K562 (cell line): ENCODE data around the gene ANKRD13D. TPM values are rescaled to one million over a fixed set of nuclear protein-coding genes. Genes with fewer than 3 reads are reported as not detected.
A peak's percentile ranks its signal among the peaks of the same experiment; 100 is the strongest.

ENCODE experiments used
- HDGF ChIP-seq: fragments of 450-650 bp; IDR thresholded peaks from 2 replicates; pipeline ENCODE4 v1.6.1; 2016
- HMGN3 ChIP-seq: IDR thresholded peaks from 2 replicates; pipeline ENCODE4 v1.6.1; 2011; ENCODE audit warnings: borderline replicate concordance, low read depth, mild to moderate bottlenecking, mixed read lengths, low read length; ENCODE audit not compliant: insufficient read length; ENCODE audit errors: extremely low read depth
- POLR2G ChIP-seq: fragments of 200-400 bp; formaldehyde crosslinking; IDR thresholded peaks from 2 replicates; pipeline ENCODE4 v1.6.1; 2017; ENCODE audit warnings: low read depth, mild to moderate bottlenecking, antibody characterized with exemption, low read length, moderate library complexity
- RBFOX2 ChIP-seq: fragments of 200-400 bp; formaldehyde crosslinking; IDR thresholded peaks from 2 replicates; pipeline ENCODE4 v1.6.1; 2017; ENCODE audit warnings: low read depth, mild to moderate bottlenecking, low read length, moderate library complexity
- YY1 ChIP-seq, 3 experiments: IDR thresholded peaks; 2 replicates each; pipeline ENCODE4 v1.6.1; 2011; ENCODE audit warnings: low read length in 2 of 3, mild to moderate bottlenecking in 2 of 3, moderate library complexity in 2 of 3, borderline replicate concordance in 1 of 3, control low read depth in 1 of 3, low read depth in 1 of 3; ENCODE audit not compliant: insufficient read depth in 3 of 3, insufficient replicate concordance in 2 of 3, control insufficient read depth in 1 of 3, insufficient read length in 1 of 3; ENCODE audit errors: extremely low read depth in 1 of 3
- ZBTB26 ChIP-seq: fragments of 450-650 bp; formaldehyde crosslinking; IDR thresholded peaks from 2 replicates; pipeline ENCODE4 v1.4.0; 2022; ENCODE audit warnings: missing genetic modification characterization
- ZNF277 ChIP-seq: fragments of 250-450 bp; sonication (Bioruptor Pico); IDR thresholded peaks from 2 replicates; pipeline ENCODE4 v1.8.0; 2022; ENCODE audit warnings: inconsistent platforms, mild to moderate bottlenecking, moderate library complexity, borderline replicate concordance
- polyA plus RNA-seq, 8 experiments: library from polyadenylated mRNA; depleted of rRNA in 4 of 8; stranded (reverse) in 5 of 8; unstranded in 3 of 8; fragments of >200 nt; fragmentation: Nextera tagmentation in 2 of 8; fragmentation: Illumina TruSeq in 1 of 8; extraction: Ambion mirVana in 2 of 8; extraction: Trizol in 1 of 8; gene quantifications; 2 replicates each; pipeline versions ENCODE4 v1.2.1 to v1.2.3, GENCODE V29; 2011 to 2014; ENCODE audit warnings: inconsistent platforms in 1 of 8, missing spikeins in 1 of 8
- total RNA-seq, 7 experiments: library from RNA; depleted of rRNA in 6 of 7; stranded (reverse); fragments of >200 nt in 6 of 7; fragmentation: Illumina TruSeq in 2 of 7; extraction: Trizol in 2 of 7; gene quantifications; 2 replicates each; pipeline versions ENCODE4 v1.2.1 to v1.2.3, GENCODE V29; 2011 to 2021; ENCODE audit warnings: low replicate concordance in 1 of 7
- TF ChIP-seq, protein P1 (sequence below), 2 experiments: fragments of 450-650 bp in 1 of 2; sonication (generic) in 1 of 2; formaldehyde crosslinking in 1 of 2; IDR thresholded peaks; 2 replicates each; pipeline versions ENCODE4 v1.7.1 to v1.9.0; 2016 to 2022; ENCODE audit warnings: inconsistent platforms in 1 of 2, mild to moderate bottlenecking in 1 of 2, missing genetic modification reagents in 1 of 2
- TF ChIP-seq, protein P2 (sequence below): fragments of 450-650 bp; IDR thresholded peaks from 2 replicates; pipeline ENCODE4 v1.6.1; 2016; ENCODE audit warnings: antibody characterized with exemption

Gene ANKRD13D
- total and polyA plus RNA-seq, 9 of the 15 experiments (the other 6 are each of a cell fraction or from before 2014, with no cell fraction given) = 0.94 to 40.9 (median 22.4) TPM

DNA sequence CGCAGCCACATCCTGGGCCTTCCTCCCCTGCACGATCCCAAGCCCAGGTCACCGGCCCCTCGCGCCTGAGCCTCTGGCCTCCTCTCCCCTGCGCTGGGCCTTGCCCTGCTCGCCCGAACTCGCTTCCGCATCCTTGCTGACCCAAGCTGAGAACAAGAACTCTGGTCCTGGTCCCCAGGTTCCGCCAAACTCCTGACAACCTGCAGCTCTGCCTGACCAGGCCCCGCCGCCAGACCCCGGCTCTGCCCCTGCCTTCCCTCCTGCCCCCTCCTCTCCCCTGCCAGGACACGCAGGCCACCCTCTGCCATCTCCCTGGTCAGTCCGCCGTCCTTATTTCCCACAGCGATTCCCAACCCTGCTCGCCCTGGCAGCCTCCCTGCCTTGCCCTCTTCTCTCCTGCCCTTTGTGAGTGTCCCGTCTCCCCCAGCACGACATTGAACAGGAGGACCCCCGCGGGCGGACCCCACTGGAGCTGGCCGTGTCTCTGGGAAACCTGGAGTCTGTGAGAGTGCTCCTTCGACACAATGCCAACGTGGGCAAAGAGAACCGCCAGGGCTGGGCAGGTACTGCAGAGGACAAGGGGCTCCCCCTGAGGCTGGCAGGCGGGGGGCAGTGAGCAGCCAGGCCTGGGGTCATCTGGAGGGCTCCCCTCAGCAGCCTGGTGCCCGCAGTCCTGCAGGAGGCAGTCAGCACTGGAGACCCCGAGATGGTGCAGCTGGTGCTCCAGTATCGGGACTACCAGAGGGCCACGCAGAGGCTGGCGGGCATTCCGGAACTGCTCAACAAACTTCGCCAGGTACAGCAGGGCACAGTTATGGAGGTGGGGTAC is 762 bp downstream of the ANKRD13D start (continued):
- TF ChIP-seq, protein P1, sequence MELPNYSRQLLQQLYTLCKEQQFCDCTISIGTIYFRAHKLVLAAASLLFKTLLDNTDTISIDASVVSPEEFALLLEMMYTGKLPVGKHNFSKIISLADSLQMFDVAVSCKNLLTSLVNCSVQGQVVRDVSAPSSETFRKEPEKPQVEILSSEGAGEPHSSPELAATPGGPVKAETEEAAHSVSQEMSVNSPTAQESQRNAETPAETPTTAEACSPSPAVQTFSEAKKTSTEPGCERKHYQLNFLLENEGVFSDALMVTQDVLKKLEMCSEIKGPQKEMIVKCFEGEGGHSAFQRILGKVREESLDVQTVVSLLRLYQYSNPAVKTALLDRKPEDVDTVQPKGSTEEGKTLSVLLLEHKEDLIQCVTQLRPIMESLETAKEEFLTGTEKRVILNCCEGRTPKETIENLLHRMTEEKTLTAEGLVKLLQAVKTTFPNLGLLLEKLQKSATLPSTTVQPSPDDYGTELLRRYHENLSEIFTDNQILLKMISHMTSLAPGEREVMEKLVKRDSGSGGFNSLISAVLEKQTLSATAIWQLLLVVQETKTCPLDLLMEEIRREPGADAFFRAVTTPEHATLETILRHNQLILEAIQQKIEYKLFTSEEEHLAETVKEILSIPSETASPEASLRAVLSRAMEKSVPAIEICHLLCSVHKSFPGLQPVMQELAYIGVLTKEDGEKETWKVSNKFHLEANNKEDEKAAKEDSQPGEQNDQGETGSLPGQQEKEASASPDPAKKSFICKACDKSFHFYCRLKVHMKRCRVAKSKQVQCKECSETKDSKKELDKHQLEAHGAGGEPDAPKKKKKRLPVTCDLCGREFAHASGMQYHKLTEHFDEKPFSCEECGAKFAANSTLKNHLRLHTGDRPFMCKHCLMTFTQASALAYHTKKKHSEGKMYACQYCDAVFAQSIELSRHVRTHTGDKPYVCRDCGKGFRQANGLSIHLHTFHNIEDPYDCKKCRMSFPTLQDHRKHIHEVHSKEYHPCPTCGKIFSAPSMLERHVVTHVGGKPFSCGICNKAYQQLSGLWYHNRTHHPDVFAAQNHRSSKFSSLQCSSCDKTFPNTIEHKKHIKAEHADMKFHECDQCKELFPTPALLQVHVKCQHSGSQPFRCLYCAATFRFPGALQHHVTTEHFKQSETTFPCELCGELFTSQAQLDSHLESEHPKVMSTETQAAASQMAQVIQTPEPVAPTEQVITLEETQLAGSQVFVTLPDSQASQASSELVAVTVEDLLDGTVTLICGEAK (IDR thresholded peaks at IDR 0.05) = peak; percentile 50; the same call in 1 of the 2 replicates
- TF ChIP-seq, protein P1 (CRISPR knock-in tag; IDR thresholded peaks at IDR 0.05) = no peak
- peak; percentile 64 for TF ChIP-seq RBFOX2
- TF ChIP-seq POLR2G = peak; percentile 47; the same call in 1 of the 2 replicates
- TF ChIP-seq ZNF277 (CRISPR knock-in tag) = no peak
- no peak for TF ChIP-seq ZBTB26 (CRISPR knock-in tag)
- TF ChIP-seq, protein P2, sequence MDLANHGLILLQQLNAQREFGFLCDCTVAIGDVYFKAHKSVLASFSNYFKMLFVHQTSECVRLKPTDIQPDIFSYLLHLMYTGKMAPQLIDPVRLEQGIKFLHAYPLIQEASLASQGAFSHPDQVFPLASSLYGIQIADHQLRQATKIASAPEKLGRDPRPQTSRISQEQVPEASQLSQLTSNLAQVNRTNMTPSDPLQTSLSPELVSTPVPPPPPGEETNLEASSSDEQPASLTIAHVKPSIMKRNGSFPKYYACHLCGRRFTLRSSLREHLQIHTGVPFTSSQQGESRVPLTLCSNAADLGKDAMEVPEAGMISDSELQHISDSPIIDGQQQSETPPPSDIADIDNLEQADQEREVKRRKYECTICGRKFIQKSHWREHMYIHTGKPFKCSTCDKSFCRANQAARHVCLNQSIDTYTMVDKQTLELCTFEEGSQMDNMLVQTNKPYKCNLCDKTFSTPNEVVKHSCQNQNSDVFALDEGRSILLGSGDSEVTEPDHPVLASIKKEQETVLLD = peak; percentile 43; the same call in 1 of the 2 replicates
- TF ChIP-seq YY1 (IDR thresholded peaks at IDR 0.05; ENCODE audit: borderline replicate concordance in 1 of 3, control insufficient read depth in 1 of 3, extremely low read depth in 1 of 3, insufficient read depth in 3 of 3, insufficient read length in 1 of 3, insufficient replicate concordance in 2 of 3, low read depth in 1 of 3, low read length in 2 of 3) = peak in 1 of 3 experiments; percentile 4
- TF ChIP-seq HDGF = peak; percentile 80; the same call in 1 of the 2 replicates
- peak; percentile 11 for TF ChIP-seq HMGN3
